Lung (tissue), 12 donors: ENCODE data around the gene MTF2. TPM values are rescaled to one million over a fixed set of nuclear protein-coding genes. Genes with fewer than 3 reads are reported as not detected.

Experiments
- ATAC-seq: fragments of 200-7000 bp; cut with Tn5 transposase; one replicate; pipeline ENCODE4 v1.9.1; 2020; ENCODE audit warnings: moderate number of reproducible peaks; ENCODE audit not compliant: insufficient read depth, low FRiP score
- DNase-seq, 3 donors: peaks; one replicate each; pipeline ENCODE4 v3.0.0-alpha.2; 2013 to 2017
- H3K27ac ChIP-seq, 2 donors: one replicate each; pipeline ENCODE4 v1.5.1; 2013; ENCODE audit warnings: mild to moderate bottlenecking in 2 of 2, moderate library complexity in 2 of 2, control low read depth in 1 of 2, inconsistent platforms in 1 of 2, low read depth in 1 of 2, low read length in 1 of 2
- H3K27me3 ChIP-seq, 3 donors: one replicate each; pipeline ENCODE4 v1.5.1; 2013; ENCODE audit warnings: low read length in 2 of 3; ENCODE audit not compliant: control insufficient read depth in 3 of 3, insufficient read depth in 3 of 3
- H3K36me3 ChIP-seq, 4 donors: one replicate each; pipeline ENCODE4 v1.5.1; 2013; ENCODE audit warnings: low read length in 4 of 4, mild to moderate bottlenecking in 1 of 4, moderate library complexity in 1 of 4; ENCODE audit not compliant: control insufficient read depth in 4 of 4, insufficient read depth in 4 of 4
- H3K4me1 ChIP-seq, 5 donors: one replicate each; pipeline ENCODE4 v1.5.1; 2013; ENCODE audit warnings: low read length in 5 of 5, mild to moderate bottlenecking in 2 of 5, moderate library complexity in 1 of 5; ENCODE audit not compliant: control insufficient read depth in 5 of 5, insufficient read depth in 5 of 5
- H3K4me3 ChIP-seq: one replicate; pipeline ENCODE4 v1.5.1; 2013; ENCODE audit warnings: mild to moderate bottlenecking, control low read depth, moderate library complexity
- H3K9ac ChIP-seq, 2 donors: one replicate each; pipeline ENCODE4 v1.5.1; 2013; ENCODE audit warnings: low read length in 2 of 2, control low read depth in 1 of 2; ENCODE audit not compliant: insufficient read depth in 1 of 2
- H3K9me3 ChIP-seq, 4 donors: one replicate each; pipeline ENCODE4 v1.5.1; 2013; ENCODE audit warnings: low read length in 3 of 4, mild to moderate bottlenecking in 1 of 4, moderate library complexity in 1 of 4; ENCODE audit not compliant: control insufficient read depth in 4 of 4, insufficient read depth in 3 of 4
- WGBS, 2 donors: extraction: QIAGEN DNeasy Blood & Tissue Kit; methylation state at CpG; one replicate each; pipeline ENCODE4 v1.1.7; 2013; 5-methylcytosine and 5-hydroxymethylcytosine counted together
- polyA plus RNA-seq, 2 donors: library from polyadenylated mRNA; stranded (reverse); fragments of 200-250 nt; gene quantifications; one replicate each; pipeline ENCODE4 v1.2.1, GENCODE V29; 2013
- total RNA-seq, 2 donors: library from RNA; depleted of rRNA in 1 of 2; stranded (reverse); fragments of >200 nt in 1 of 2; gene quantifications; one replicate each; pipeline ENCODE4 v1.2.1, GENCODE V29; 2014 to 2021
- TF ChIP-seq, protein P1 (sequence below): IDR thresholded peaks from 2 replicates; pipeline ENCODE4 v1.5.1; 2012; ENCODE audit warnings: mild to moderate bottlenecking; ENCODE audit errors: control extremely low read depth, extremely low read depth
- donor health status: control.
- donor health status: control.
- donor health status: Bipolar disorder and iron deficiency.
- donor health status: healthy.
- donor health status: DM: yes; HTN: yes; CAD: no.

MTF2 gene
- total and polyA plus RNA-seq, 4 donors = 8.8 to 78.7 (median 17.3) TPM

DNA sequence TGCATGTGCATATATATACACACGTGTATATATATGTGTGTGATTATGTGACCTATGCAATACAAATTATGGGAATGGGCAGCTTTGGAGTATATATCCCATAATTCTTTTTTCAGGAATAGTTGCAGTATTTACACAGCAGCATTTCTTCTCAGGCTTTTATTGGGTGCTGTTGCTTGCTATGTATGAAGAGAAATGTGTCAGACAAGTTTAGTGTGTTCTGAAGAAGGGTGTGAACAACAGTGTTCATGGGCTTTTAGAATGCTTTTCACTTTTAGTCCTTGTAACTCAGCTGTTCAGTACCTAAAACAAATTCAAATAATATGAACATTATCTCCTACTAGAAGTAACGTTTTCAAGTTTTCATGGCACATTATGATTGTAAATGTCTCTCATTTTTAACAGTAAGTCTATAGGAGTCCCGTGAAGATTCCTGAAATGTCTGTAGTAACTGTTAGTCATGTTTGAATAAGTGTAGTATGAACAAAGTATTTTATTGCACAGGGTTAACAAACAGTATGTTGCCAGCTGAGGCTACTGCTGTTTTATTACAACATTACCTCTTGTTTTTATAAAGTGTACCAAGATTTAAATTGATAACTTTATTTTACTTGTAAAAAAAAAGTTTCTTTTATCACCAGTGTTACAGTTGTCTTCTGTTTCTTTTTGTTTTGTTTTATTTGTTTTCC lies 58.7 kb downstream of the MTF2 start:
- Histone ChIP-seq H3K36me3 (peaks cover 6 to 21% (median 12%) of the 10 kb centered on the region in 4 donors), H3K4me1 (no peaks in the 10 kb centered on the region), H3K9ac (no peak overlapping the region), H3K9me3 (no peaks in the 10 kb centered on the region), H3K4me3 (no peak overlapping the region), H3K27me3 (no peaks in the 10 kb centered on the region), H3K27ac (no peak overlapping the region)
- ATAC-seq (no peak), DNase-seq (no peak)
- WGBS, 2 donors = 55 to 63% methylated on average over 3 of the region's 3 CpGs
- TF ChIP-seq, protein P1, sequence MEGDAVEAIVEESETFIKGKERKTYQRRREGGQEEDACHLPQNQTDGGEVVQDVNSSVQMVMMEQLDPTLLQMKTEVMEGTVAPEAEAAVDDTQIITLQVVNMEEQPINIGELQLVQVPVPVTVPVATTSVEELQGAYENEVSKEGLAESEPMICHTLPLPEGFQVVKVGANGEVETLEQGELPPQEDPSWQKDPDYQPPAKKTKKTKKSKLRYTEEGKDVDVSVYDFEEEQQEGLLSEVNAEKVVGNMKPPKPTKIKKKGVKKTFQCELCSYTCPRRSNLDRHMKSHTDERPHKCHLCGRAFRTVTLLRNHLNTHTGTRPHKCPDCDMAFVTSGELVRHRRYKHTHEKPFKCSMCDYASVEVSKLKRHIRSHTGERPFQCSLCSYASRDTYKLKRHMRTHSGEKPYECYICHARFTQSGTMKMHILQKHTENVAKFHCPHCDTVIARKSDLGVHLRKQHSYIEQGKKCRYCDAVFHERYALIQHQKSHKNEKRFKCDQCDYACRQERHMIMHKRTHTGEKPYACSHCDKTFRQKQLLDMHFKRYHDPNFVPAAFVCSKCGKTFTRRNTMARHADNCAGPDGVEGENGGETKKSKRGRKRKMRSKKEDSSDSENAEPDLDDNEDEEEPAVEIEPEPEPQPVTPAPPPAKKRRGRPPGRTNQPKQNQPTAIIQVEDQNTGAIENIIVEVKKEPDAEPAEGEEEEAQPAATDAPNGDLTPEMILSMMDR = no peak

GRCh38 chr1:93140106-93140505 lies 61.0 kb downstream of the MTF2 start:
- TF ChIP-seq, protein P1 = no peak
- DNase-seq (no peak), ATAC-seq (no peak)
- no peak overlapping the region for H3K4me3 ChIP-seq
- peaks cover 4 to 16% (median 8%) of the 10 kb centered on the region in 4 donors for H3K36me3 ChIP-seq
- WGBS, 2 donors = 83 to 86% methylated on average over 1 of the region's 1 CpG
- H3K9me3 ChIP-seq = no peaks in the 10 kb centered on the region
- H3K9ac ChIP-seq = no peak overlapping the region
- no peaks in the 10 kb centered on the region for H3K4me1 ChIP-seq
- H3K27ac ChIP-seq = no peak overlapping the region
- H3K27me3 ChIP-seq = no peaks in the 10 kb centered on the region

DNA sequence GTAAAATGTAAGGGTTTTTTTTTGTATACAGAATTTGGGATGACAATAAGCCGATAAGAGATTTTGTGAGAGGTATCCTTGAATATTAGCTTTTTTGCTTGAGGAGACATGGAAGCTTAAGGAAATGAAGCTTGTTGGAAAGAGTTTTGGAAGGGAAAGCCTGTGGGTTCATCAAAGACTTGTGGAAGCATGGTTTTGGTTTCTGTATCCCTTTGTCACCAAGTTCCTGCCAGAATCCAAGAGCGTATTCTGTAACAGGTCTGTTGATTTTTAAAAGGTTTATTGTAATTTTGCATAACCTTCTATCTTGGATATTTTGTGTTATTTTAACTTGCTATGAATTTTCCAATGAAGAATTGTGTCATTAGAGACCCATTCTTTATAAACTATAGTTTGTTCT lies 63.1 kb downstream of the MTF2 start:
- DNase-seq (no peak), ATAC-seq (no peak)
- TF ChIP-seq, protein P1 = no peak
- WGBS, 2 donors = 97 to 98% methylated on average over 2 of the region's 2 CpGs
- no peaks in the 10 kb centered on the region for H3K4me1 ChIP-seq
- no peaks in the 10 kb centered on the region for H3K27me3 ChIP-seq
- H3K4me3 ChIP-seq = no peak overlapping the region
- peaks cover 0 to 4% (median 2%) of the 10 kb centered on the region in 4 donors for H3K36me3 ChIP-seq
- no peaks in the 10 kb centered on the region for H3K9me3 ChIP-seq
- no peak overlapping the region for H3K9ac ChIP-seq
- no peak overlapping the region for H3K27ac ChIP-seq

DNA sequence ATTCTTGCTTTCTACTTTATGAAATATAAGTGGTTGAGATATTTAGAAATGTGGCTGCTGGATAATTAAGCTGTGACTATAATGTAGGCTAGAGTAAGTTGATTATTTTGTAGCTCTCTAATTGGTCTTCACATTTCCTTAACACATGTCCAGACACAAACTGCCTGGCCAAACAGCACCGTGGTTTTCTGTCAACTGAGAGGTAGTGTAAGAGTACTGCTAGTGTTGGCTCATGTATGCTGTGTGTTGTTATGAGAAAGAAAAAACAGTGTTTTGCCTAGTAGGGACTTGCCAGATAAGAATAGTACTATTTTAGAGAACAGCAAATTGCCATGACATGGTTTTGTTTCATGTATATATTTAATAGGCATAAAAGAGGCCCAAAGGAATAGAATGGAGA lies 64.1 kb downstream of the MTF2 start:
- Histone ChIP-seq H3K36me3 (peaks cover 0 to 5% (median under 1%) of the 10 kb centered on the region in 4 donors), H3K9ac (no peak overlapping the region), H3K4me1 (no peaks in the 10 kb centered on the region), H3K9me3 (no peaks in the 10 kb centered on the region), H3K4me3 (no peak overlapping the region), H3K27me3 (no peaks in the 10 kb centered on the region), H3K27ac (no peak overlapping the region)
- no peak for DNase-seq
- no peak for ATAC-seq
- 58 to 86% methylated on average over 1 of the region's 1 CpG for WGBS, 2 donors
- TF ChIP-seq, protein P1 = no peak
